NCI-H1105 treated with DMSO at 0.1 percent for 48 hours (cell line): ENCODE results near the gene ARHGAP12.
"Not testable (repeated sequence)": the region's sequence is repeated elsewhere in the genome, so short reads cannot be mapped to it uniquely, and the experiment has no call there.

ENCODE experiments used
- DNase-seq: peaks from one replicate; lab custom pipeline; 2025; lab: John Stamatoyannopoulos, UW

ARHGAP12 gene

GRCh38 chr10:31928549-31929260, at the start of gene ARHGAP12:
TSS of gene ARHGAP12 (minus strand) at chr10:31928831. CDS start at chr10:31908855, 19,976 bp downstream.
- DNase-seq: peak; percentile 49

- DNase-seq: no peak
Measured at GRCh38 chr10:31978156-31978483, 49.5 kb upstream of the ARHGAP12 start.

GRCh38 chr10:31977440-31978155, 49.0 kb upstream of the ARHGAP12 start:
- DNase-seq: no peak

GRCh38 chr10:31975157-31975765, 46.6 kb upstream of the ARHGAP12 start:
- no peak for DNase-seq

- DNase-seq: no peak
Measured at GRCh38 chr10:31974434-31975124, 45.9 kb upstream of the ARHGAP12 start.

- no peak for DNase-seq
Measured at GRCh38 chr10:31972519-31973041, 43.9 kb upstream of the ARHGAP12 start.

- not testable (repeated sequence) for DNase-seq
Measured at GRCh38 chr10:31969847-31970246, 41.2 kb upstream of the ARHGAP12 start.

- DNase-seq: no peak
Measured at GRCh38 chr10:31963589-31963980, 35.0 kb upstream of the ARHGAP12 start.

- no peak for DNase-seq
Measured at GRCh38 chr10:31962826-31963588, 34.4 kb upstream of the ARHGAP12 start.

GRCh38 chr10:31961277-31962074, 32.8 kb upstream of the ARHGAP12 start:
- peak; percentile 72 for DNase-seq

- no peak for DNase-seq
Measured at GRCh38 chr10:31959461-31960173, 31.0 kb upstream of the ARHGAP12 start.

GRCh38 chr10:31958856-31959255, 30.2 kb upstream of the ARHGAP12 start:
- no peak for DNase-seq

GRCh38 chr10:31956200-31956946, 27.7 kb upstream of the ARHGAP12 start:
- DNase-seq: no peak

- DNase-seq: no peak
Measured at GRCh38 chr10:31954410-31955191, 26.0 kb upstream of the ARHGAP12 start.

GRCh38 chr10:31953480-31953879, 24.8 kb upstream of the ARHGAP12 start:
- no peak for DNase-seq

- DNase-seq: no peak
Measured at GRCh38 chr10:31953080-31953479, 24.4 kb upstream of the ARHGAP12 start.

GRCh38 chr10:31952066-31952465, 23.4 kb upstream of the ARHGAP12 start:
- DNase-seq: no peak

GRCh38 chr10:31949266-31949665, 20.6 kb upstream of the ARHGAP12 start:
- DNase-seq: no peak

GRCh38 chr10:31948021-31948420, 19.4 kb upstream of the ARHGAP12 start:
- DNase-seq: no peak
